Type B pancreatic cell (in vitro differentiated cells): ENCODE results near the gene CENPA. TPM values are rescaled to one million over a fixed set of nuclear protein-coding genes. Genes with fewer than 3 reads are reported as not detected.
"Not testable (repeated sequence)": the region's sequence is repeated elsewhere in the genome, so short reads cannot be mapped to it uniquely, and the experiment has no call there.

Source experiments
- DNase-seq: peaks from one replicate; pipeline ENCODE4 v3.0.0; 2021; ENCODE audit warnings: mixed read lengths; ENCODE audit not compliant: unreplicated experiment; ENCODE audit errors: extremely low spot score
- H3K27ac Mint-ChIP-seq: 2 replicates; pipeline ENCODE4 v1.8.0; 2021; ENCODE audit warnings: mild to moderate bottlenecking, mixed read lengths
- H3K27me3 Mint-ChIP-seq: 2 replicates; pipeline ENCODE4 v1.8.0; 2021; ENCODE audit warnings: mixed read lengths
- H3K36me3 Mint-ChIP-seq: 2 replicates; pipeline ENCODE4 v1.8.0; 2021; ENCODE audit warnings: mixed read lengths
- H3K4me1 Mint-ChIP-seq: one replicate; pipeline ENCODE4 v1.8.0; 2021; ENCODE audit warnings: mixed read lengths; ENCODE audit not compliant: unreplicated experiment
- H3K4me3 Mint-ChIP-seq: 2 replicates; pipeline ENCODE4 v1.8.0; 2021; ENCODE audit warnings: mild to moderate bottlenecking, mixed read lengths
- H3K9me3 Mint-ChIP-seq: 2 replicates; pipeline ENCODE4 v1.8.0; 2021; ENCODE audit warnings: mixed read lengths
- CTCF ChIP-seq: fragments of 200-600 bp; sonication (generic); conservative IDR thresholded peaks from 2 replicates; pipeline ENCODE4 v1.5.0; 2021; ENCODE audit warnings: antibody characterized with exemption, mild to moderate bottlenecking
- total RNA-seq: library from RNA; stranded (reverse); gene quantifications from 2 replicates; pipeline ENCODE4 v1.2.1, GENCODE V29; 2021; ENCODE audit warnings: low replicate concordance

CENPA gene
- total RNA-seq, 1 donor from 2014 or later, result 24.7 TPM

- Mint-ChIP-seq H3K27ac (no peak overlapping the region), H3K36me3 (no peaks in the 10 kb centered on the region), H3K4me1 (peaks cover 14% of the 10 kb centered on the region), H3K27me3 (no peaks in the 10 kb centered on the region), H3K9me3 (peaks cover 2% of the 10 kb centered on the region), H3K4me3 (no peak overlapping the region)
- DNase-seq, result no peak
- TF ChIP-seq CTCF, result no peak
Observed at GRCh38 chr2:26756337-26756736, 29.5 kb upstream of the CENPA start.

- Mint-ChIP-seq H3K27ac (peak overlapping the region; percentile 94), H3K4me1 (peaks cover 11% of the 10 kb centered on the region), H3K4me3 (peak overlapping the region; percentile 40), H3K9me3 (no peaks in the 10 kb centered on the region), H3K36me3 (no peaks in the 10 kb centered on the region), H3K27me3 (no peaks in the 10 kb centered on the region)
- TF ChIP-seq CTCF, result no peak
- no peak for DNase-seq
Observed at GRCh38 chr2:26757873-26758789, 27.7 kb upstream of the CENPA start.

- no peak for TF ChIP-seq CTCF
- DNase-seq, result no peak
- Mint-ChIP-seq H3K9me3 (no peaks in the 10 kb centered on the region), H3K4me1 (peaks cover 11% of the 10 kb centered on the region), H3K27ac (peak overlapping the region; percentile 94), H3K4me3 (no peak overlapping the region), H3K36me3 (no peaks in the 10 kb centered on the region), H3K27me3 (no peaks in the 10 kb centered on the region)
Observed at GRCh38 chr2:26758790-26759321, 27.0 kb upstream of the CENPA start.

GRCh38 chr2:26759845-26760244 is 26.0 kb upstream of the CENPA start:
- DNase-seq, result no peak
- Mint-ChIP-seq H3K27me3 (no peaks in the 10 kb centered on the region), H3K27ac (no peak overlapping the region), H3K4me1 (peaks cover 14% of the 10 kb centered on the region), H3K4me3 (no peak overlapping the region), H3K36me3 (no peaks in the 10 kb centered on the region), H3K9me3 (no peaks in the 10 kb centered on the region)
- no peak for TF ChIP-seq CTCF

GRCh38 chr2:26760991-26761390 is 24.9 kb upstream of the CENPA start:
- not testable (repeated sequence) for H3K36me3 Mint-ChIP-seq, H3K27ac Mint-ChIP-seq, H3K9me3 Mint-ChIP-seq, DNase-seq, H3K27me3 Mint-ChIP-seq
- Mint-ChIP-seq H3K4me3 (peak overlapping the region; percentile 19), H3K4me1 (peaks cover 25% of the 10 kb centered on the region)

GRCh38 chr2:26763019-26763418 is 22.8 kb upstream of the CENPA start:
- no peak for DNase-seq
- H3K9me3 Mint-ChIP-seq, result no peaks in the 10 kb centered on the region
- peaks cover 27% of the 10 kb centered on the region for H3K4me1 Mint-ChIP-seq
- H3K4me3 Mint-ChIP-seq, result peak overlapping the region; percentile 95
- no peak overlapping the region for H3K27ac Mint-ChIP-seq
- no peak for TF ChIP-seq CTCF
- H3K27me3 Mint-ChIP-seq, result no peaks in the 10 kb centered on the region
- no peaks in the 10 kb centered on the region for H3K36me3 Mint-ChIP-seq
